ENCODE results near the gene EFL1. TPM values are rescaled to one million over a fixed set of nuclear protein-coding genes. Genes with fewer than 3 reads are reported as not detected.

EFL1 gene
- total and polyA plus RNA-seq, 2 of the 8 experiments (the other 6 are each of a cell fraction or from before 2014, with no cell fraction given), result 10.8 to 31.5 TPM

DNA sequence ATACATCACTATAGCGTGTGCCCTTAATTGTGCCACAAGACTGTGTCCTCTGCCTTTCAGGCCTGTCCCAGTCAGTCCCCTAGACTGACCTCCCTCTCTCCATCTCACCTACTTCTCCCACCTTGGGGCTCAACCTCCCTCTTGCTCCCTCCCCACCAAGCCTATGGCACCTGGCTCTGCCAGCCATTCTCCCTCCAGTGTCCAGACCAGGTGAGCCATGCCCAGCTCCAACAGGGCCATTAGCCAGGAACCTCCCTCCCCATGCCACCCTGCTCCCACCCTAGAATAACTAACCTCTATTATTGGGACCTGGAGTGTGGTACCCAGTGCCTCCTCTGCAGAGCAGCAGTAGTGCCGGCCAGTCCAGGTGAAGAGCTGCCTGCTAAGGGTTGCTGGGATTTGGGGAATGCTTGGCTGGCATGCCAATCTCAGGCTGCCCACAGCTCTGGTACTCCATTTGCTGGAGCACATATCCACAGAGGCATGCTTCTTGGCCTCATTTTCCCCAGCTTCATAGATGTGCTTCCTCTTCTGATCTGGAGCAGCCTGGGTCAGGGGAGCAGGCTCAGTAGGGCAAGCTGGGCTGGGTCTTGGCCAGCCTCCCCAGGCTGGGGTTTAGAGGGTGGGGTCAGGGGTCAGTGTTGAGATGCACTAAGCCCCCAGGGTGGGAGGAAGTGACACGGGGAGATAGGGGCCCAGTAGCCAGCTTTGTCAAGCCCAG, 38.9 kb upstream of the EFL1 start:
- Histone ChIP-seq H3K23me2 (ENCODE audit: low read depth, low read length) (no peaks in the 10 kb centered on the region), H4K8ac (ENCODE audit: extremely low read depth, insufficient read depth, low read length) (no peak overlapping the region), H4K20me1 (replicated peaks in 1 of 2; ENCODE audit: control insufficient read depth in 1 of 2, insufficient read depth in 2 of 2, low read length in 2 of 2) (no peaks in the 10 kb centered on the region), H3K4me3 (ENCODE audit: extremely low read depth in 1 of 4, insufficient read depth in 2 of 4, low read depth in 3 of 4, low read length in 4 of 4) (no peak overlapping the region), H3K9me3 (ENCODE audit: insufficient read depth in 2 of 2, low read depth in 1 of 2, low read length in 1 of 2) (no peaks in the 10 kb centered on the region), H2AK5ac (ENCODE audit: low read depth, low read length) (no peak overlapping the region), H3K9ac (replicated peaks in 1 of 4; ENCODE audit: extremely low read depth in 1 of 4, low read depth in 3 of 4, low read length in 3 of 4) (no peak overlapping the region), H3K4me2 (ENCODE audit: insufficient read depth in 1 of 2, low read depth in 2 of 2, low read length in 2 of 2) (no peak overlapping the region), H3K14ac (ENCODE audit: insufficient read length) (no peak overlapping the region), H3K79me1 (ENCODE audit: low read depth, low read length) (no peaks in the 10 kb centered on the region), H2BK20ac (ENCODE audit: low read length) (no peak overlapping the region), H3K56ac (replicated peaks; ENCODE audit: insufficient read length, low read depth, low read length) (no peak overlapping the region), H3K23ac (ENCODE audit: insufficient read length) (no peak overlapping the region), H3K36me3 (ENCODE audit: control insufficient read depth in 2 of 4, insufficient read depth in 4 of 4, low read length in 3 of 4) (no peaks in the 10 kb centered on the region), H2AFZ (ENCODE audit: low read length) (no peak overlapping the region), H4K91ac (replicated peaks; ENCODE audit: insufficient read length, low read length) (no peak overlapping the region), H2BK12ac (ENCODE audit: low read depth, low read length) (no peak overlapping the region), H3K27me3 (replicated peaks in 1 of 4; ENCODE audit: control insufficient read depth in 3 of 4, extremely low read depth in 1 of 4, insufficient read depth in 3 of 4, low read length in 3 of 4) (no peaks in the 10 kb centered on the region), H3K18ac (ENCODE audit: extremely low read depth, low read length) (no peak overlapping the region), H3K4ac (replicated peaks; ENCODE audit: insufficient read length, low read depth, low read length) (no peak overlapping the region), H2BK15ac (ENCODE audit: low read length) (no peak overlapping the region), H3K4me1 (replicated peaks in 1 of 4; ENCODE audit: control insufficient read depth in 3 of 4, insufficient read depth in 4 of 4, low read length in 3 of 4) (peaks cover 0 to 3% (median 0%) of the 10 kb centered on the region in 4 experiments; a peak in 2 of 7 replicates), H3K79me2 (ENCODE audit: control insufficient read depth in 1 of 2, insufficient read depth in 2 of 2, low read length in 2 of 2) (no peaks in the 10 kb centered on the region), H3K27ac (ENCODE audit: low read depth, low read length) (no peak overlapping the region), H2BK5ac (ENCODE audit: low read depth, low read length) (no peak overlapping the region), H2BK120ac (replicated peaks; ENCODE audit: low read depth, low read length) (no peak overlapping the region), H4K5ac (ENCODE audit: insufficient read length, low read depth, low read length) (no peak overlapping the region)
- FAIRE-seq, result no peak
- 88% methylated on average over 3 of the region's 3 CpGs; no CpG with 5 or more reads in 1 of the 2 experiments for WGBS, 2 experiments (ENCODE audit: extremely low coverage in 1 of 2, insufficient coverage in 1 of 2, insufficient read length in 1 of 2, insufficient replicate concordance in 2 of 2, low coverage in 1 of 2, low lambda C conversion rate in 2 of 2, missing lambda C conversion rate in 1 of 2)
- CTCF ChIA-PET (ENCODE audit: partially characterized antibody), result no interaction called here
- DNase-seq (ENCODE audit: low read depth in 1 of 2, low spot score in 2 of 2), result peak in 1 of 2 experiments; percentile 32
- POLR2A ChIA-PET (ENCODE audit: partially characterized antibody), result no interaction called here
- TF ChIP-seq MAFK (IDR thresholded peaks at IDR 0.05; ENCODE audit: low read depth, low read length) (no peak), GABPA (IDR thresholded peaks at IDR 0.05; ENCODE audit: borderline replicate concordance, insufficient read depth, low read length) (no peak), ZNF274 (IDR thresholded peaks at IDR 0.05; ENCODE audit: borderline replicate concordance, extremely low read depth, low read length) (no peak), KDM5A (IDR thresholded peaks at IDR 0.05; ENCODE audit: low read length) (no peak), TBP (IDR thresholded peaks at IDR 0.05; ENCODE audit: low read depth, low read length) (no peak), TEAD4 (IDR thresholded peaks at IDR 0.05; ENCODE audit: low read depth, low read length) (no peak), TAF1 (IDR thresholded peaks at IDR 0.05; ENCODE audit: low read depth, low read length) (no peak), POU5F1 (IDR thresholded peaks at IDR 0.05; ENCODE audit: low read depth, low read length) (no peak), HDAC2 (IDR thresholded peaks at IDR 0.05; ENCODE audit: borderline replicate concordance in 1 of 2, low read depth in 2 of 2, low read length in 2 of 2) (no peak), RXRA (IDR thresholded peaks at IDR 0.05; ENCODE audit: insufficient read depth, low read depth, low read length) (no peak), CEBPB (IDR thresholded peaks at IDR 0.05; ENCODE audit: low read depth, low read length) (no peak)
- TF ChIP-seq, protein P1, sequence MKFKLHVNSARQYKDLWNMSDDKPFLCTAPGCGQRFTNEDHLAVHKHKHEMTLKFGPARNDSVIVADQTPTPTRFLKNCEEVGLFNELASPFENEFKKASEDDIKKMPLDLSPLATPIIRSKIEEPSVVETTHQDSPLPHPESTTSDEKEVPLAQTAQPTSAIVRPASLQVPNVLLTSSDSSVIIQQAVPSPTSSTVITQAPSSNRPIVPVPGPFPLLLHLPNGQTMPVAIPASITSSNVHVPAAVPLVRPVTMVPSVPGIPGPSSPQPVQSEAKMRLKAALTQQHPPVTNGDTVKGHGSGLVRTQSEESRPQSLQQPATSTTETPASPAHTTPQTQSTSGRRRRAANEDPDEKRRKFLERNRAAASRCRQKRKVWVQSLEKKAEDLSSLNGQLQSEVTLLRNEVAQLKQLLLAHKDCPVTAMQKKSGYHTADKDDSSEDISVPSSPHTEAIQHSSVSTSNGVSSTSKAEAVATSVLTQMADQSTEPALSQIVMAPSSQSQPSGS (IDR thresholded peaks at IDR 0.05; ENCODE audit: low read length), result no peak
